Non-pigmented ciliary epithelial cell (primary cell): Measurements from ENCODE around the gene NPAS3.

Experiments
- DNase-seq: peaks from one replicate; pipeline ENCODE4 v3.0.0-alpha.2; 2010; ENCODE audit warnings: low read depth

NPAS3 gene

DNA sequence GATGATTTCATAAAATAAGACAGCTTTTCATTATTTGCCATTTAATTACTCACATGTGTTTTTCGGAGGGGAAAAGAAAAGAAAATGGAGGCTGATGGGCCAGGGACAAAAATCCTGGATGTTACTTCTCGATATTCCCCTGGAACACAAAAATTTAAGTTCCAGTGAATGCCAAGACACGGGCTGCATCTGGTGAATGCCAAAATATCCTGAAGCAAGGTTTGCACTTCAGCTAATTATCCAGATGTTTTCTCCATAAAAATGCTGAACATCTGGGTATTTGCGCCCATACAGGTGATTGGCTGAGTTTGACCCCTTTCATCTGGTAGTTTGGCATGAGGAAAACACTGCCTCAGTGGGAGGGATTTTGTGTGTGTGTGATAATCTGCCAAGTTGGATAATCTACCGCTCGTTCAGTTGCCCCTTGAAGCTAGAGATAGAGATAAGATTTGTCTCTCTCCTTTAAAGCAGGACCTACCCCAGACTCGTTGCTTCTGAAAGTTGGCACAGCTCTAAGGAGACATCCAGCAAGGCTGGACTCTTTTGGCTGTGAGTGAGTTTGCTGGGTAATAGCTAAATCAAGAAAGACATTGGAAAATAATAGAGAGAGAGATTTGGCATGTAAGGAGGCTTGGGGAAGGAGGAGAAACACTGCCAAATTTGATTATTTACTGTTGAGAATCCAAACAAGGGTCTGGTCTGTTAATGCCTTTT lies 622.2 kb downstream of the NPAS3 start:
- no peak for DNase-seq

DNA sequence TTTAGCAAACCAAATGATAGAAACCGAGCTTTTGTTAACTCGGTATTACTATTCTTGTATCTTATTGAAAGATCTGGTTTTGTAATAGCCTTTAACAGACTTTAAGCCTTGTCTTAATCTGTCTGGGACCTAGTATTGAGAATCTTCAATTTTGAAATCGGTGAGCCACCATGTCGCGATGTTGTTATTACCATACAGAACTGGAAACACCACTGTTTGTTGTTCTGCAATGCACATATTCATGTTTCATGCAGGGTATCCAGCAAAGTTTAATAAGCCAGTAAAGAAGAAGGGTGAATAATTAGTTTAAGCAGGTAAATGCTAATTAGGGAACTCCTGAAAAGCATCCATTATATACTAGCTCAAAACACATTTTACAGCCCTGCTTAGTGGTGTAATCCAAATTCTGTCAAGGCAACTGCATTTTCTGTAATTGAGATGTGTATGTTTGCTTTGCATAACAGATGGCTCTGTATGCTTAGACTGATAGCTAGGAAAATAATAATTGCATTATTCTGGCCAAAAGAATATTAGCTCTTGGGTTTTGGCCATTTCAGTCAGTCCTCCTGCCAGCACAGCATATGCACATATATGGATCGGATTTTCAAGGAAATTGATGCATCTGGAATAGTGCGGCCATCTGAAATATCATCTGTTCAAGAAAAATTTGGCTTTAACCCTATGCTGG lies 623.0 kb downstream of the NPAS3 start:
- no peak for DNase-seq

DNA sequence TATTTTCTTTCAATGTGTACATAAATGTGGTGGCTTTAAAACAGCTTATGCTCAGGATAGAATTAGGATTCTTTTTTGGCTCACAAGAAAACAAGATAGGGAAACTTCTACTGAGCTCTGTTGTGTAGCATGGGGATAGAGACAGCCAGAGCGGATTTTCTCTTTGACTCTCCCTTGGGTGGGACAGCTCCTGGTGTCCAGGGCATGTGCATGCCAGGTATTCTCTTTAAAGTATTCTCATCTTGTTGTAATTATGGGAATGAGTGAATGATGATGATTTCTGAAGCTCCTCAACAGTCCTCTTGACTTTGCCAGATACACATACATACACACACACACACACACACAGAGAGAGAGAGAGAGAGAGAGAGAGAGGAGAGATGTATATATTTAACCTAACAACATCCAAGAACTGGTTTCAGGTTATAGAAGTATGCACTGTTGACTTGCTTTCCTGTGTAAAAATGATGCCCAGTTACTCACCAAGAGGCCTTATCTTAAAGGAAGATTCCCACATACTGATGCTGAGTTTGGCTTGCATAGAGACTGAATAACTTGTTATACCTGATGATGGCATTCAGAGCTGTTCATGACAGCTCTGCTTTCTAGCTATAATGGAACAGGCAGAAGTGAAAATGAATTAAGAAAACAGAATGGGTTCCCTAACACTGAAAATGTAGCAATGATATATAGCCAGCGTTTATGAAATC lies 624.7 kb downstream of the NPAS3 start:
- DNase-seq: peak; percentile 19

DNA sequence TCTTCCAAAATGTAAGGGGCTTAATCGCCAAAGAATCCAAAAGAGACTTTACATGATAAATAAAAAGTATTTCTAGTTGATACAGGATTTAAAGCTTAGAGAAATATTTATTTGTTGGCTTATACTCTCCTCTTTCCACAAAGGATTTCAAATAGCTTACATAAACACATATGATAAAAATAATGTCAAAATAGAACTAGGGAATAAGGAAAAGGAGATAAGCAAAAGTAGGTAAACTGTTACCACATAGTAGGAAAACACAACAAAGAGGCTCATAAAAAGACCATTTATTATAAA lies 625.2 kb downstream of the NPAS3 start:
- no peak for DNase-seq

DNA sequence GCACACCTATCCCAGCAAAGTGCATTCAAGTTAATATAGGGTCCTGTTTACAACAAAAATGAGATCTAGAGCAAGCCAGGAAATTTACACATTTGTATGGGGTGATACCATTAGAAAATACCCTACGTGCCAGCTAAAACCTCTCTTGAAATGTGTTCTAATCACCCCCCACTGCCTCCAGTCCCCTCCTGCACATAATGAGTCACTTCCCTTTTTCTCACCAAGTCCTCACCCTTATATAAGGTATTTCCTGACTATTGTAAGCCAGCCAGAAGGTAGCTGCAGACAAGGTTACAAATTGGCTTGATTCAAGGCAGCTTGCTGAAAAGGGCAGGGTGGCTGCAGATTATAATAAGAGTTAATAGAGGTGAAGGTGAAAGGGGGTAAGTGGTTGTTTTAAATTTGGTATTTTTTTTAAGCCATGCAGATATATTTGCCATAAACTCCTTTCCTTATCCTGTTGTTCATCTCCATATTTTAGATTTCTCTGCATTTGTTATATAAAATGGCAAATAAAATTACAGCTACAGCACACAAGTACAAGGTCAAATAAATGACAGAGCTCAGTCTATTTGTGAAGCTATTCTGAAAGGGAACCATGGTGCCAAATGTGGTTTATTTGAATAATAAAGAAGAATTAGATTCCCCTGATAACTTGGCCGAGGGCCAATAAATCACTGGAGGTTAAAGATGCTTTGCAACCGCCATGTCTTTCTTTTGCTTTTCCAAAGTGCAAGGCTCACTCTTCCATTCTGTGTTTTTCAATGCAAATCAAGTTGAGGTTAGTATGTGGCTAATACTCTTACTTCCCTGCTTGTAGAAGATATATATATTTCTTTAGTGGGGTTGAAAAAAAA lies 626.3 kb downstream of the NPAS3 start:
- peak; percentile 86 for DNase-seq

- DNase-seq: no peak
Measured at GRCh38 chr14:33566082-33566481, 627.4 kb downstream of the NPAS3 start.

DNA sequence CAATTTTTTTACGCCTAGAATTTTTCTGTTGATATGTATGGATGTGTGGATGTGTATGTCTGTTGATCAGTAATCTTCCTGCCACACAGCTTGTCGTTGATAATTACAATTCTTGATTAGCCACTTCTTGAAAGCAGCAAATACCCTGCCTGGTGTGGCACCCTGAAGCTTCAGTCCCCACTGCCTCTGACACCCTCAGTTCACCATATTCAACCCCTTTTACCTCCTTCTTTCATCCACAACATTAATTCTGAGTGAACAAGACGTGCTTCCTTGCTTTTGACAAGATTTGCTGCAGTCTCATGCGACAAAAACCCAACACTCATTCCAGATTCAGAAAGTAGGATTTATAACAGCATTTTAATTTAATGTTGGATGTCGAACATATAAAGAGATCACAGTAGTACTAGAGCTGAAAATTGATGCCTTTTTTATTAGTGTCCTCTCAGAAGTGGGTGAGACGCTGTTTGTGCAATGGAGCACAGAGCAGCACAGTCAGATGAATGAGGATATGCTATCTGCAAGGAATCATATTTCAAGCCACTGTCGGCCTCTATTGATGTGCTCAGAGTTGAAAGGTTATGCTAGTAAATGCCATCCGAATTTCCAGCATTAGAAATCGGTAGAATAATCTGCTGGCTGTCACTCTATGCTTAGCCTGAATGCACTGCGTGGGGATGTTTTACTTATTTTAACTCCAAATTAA lies 628.5 kb downstream of the NPAS3 start:
- no peak for DNase-seq

- DNase-seq: no peak
Measured at GRCh38 chr14:33567731-33568130, 629.1 kb downstream of the NPAS3 start.

GRCh38 chr14:33568935-33569579 lies 630.4 kb downstream of the NPAS3 start:
- DNase-seq: no peak

GRCh38 chr14:33569821-33570687 lies 631.4 kb downstream of the NPAS3 start:
- DNase-seq: no peak

GRCh38 chr14:33570694-33571310 lies 632.1 kb downstream of the NPAS3 start:
- DNase-seq: no peak

- no peak for DNase-seq
Measured at GRCh38 chr14:33573301-33573880, 634.7 kb downstream of the NPAS3 start.

DNA sequence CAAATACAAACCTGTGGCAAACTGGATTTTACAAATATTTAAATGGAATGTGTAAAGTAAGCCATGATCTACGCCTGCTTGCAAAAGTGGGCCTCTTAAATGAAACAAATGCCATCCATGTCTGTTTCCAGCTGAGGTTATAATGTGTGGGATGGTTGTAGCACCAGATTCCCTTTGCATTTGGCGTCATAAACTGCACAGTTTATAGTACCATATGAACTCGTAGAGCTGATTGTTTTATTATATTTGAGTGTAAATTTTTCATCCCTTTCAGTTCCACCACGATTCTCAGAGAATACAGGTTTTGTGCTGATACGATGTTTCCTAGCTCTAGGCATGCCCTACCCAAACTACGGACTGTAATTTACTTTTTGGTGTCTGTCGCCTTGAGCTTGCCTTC lies 637.3 kb downstream of the NPAS3 start:
- no peak for DNase-seq

DNA sequence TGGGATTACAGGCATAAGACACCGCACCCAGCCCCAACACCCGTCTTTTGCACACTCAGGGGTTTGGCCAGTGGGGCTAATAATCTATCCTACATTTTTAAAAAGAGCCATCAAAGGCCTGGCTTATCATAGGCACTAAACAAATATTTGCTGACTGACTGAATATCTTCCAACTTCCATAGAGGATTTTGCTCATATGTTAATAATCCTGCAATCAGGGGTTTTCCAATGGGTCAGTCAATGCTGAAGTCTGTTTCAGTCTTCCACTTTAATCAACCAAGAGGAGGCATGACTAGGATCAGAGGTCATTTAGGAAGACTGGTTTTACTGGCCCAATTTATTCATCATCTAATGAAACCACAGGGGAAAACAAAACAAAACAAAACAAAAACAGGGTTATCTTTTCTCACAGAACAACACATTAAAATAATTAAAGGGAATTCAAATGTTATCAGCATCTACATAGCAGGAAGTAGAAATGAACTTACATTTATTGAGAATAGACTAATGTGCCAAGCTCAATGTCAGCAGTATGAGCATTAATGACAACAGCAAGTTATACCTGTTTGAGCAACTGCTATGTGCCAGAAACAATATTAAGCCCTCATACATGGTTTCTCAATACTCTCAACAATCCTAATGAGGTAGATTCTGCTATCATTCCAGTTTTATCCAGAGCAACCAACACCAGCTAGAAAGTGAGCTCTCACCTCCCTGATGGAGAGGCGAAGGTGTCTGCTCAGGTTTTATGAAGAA lies 640.0 kb downstream of the NPAS3 start:
- DNase-seq: no peak

GRCh38 chr14:33580231-33580749 lies 641.6 kb downstream of the NPAS3 start:
- DNase-seq: no peak

- no peak for DNase-seq
Measured at GRCh38 chr14:33580841-33581240, 642.2 kb downstream of the NPAS3 start.

DNA sequence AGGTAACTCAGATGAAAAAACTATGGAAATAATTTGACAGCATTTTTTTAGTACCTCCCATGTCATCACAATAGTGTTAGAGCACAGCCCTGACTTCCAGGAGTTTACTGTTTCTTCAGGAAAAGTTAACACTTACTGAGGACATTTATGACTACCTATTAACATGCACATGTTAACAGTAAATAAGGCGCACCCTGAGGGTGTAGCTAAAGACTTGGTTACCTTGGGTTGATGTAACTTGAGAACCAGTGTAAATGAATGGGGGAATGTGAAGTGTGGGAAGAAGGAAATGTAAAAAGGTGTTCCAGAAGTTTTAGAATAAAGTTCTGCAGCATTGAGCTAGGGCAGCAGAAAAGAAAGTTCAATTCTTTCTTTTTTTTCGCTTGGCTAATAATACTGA lies 646.0 kb downstream of the NPAS3 start:
- no peak for DNase-seq

GRCh38 chr14:33586806-33587205 lies 648.1 kb downstream of the NPAS3 start:
- DNase-seq: no peak
